ENCODE results near the gene ADCY4.

DNA sequence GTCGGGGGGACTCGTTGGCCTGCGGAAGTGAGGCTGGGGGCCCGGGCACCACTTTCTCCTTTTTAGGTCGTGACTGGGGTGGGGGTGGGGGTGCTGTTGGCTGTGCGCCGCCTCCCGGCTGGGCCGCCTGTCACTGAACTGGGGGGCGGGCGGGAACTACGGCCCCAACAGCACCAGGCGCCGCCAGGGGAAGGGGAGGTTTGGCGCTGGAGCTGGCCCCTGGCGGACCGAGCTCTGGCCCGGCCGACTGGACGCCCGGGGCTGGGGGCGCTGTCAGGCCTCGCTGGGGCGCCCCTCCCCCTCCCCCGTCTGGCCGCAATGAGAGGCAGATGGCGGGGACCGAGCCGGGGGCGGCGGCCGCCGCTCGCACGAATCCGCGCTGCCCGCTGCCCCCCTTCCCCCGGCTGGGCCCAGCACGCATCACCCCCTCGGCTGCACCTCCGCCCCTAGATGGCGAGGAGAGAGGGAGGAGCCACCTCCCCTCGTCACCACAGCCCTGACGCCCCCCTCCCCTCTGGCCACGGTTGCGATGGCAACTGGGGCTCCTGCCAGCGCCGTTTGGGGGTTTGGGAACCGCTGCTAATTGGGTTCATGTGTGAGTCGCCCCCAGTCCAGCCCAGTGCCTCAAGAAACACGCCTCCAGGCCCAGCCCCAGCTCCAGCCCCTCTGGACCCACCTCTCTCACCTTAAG, 33.8 kb upstream of the ADCY4 start:
- TF ChIP-seq, protein P1, sequence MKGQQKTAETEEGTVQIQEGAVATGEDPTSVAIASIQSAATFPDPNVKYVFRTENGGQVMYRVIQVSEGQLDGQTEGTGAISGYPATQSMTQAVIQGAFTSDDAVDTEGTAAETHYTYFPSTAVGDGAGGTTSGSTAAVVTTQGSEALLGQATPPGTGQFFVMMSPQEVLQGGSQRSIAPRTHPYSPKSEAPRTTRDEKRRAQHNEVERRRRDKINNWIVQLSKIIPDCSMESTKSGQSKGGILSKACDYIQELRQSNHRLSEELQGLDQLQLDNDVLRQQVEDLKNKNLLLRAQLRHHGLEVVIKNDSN (CRISPR knock-in tag; IDR thresholded peaks at IDR 0.05), result no peak
- TF ChIP-seq, protein P2, sequence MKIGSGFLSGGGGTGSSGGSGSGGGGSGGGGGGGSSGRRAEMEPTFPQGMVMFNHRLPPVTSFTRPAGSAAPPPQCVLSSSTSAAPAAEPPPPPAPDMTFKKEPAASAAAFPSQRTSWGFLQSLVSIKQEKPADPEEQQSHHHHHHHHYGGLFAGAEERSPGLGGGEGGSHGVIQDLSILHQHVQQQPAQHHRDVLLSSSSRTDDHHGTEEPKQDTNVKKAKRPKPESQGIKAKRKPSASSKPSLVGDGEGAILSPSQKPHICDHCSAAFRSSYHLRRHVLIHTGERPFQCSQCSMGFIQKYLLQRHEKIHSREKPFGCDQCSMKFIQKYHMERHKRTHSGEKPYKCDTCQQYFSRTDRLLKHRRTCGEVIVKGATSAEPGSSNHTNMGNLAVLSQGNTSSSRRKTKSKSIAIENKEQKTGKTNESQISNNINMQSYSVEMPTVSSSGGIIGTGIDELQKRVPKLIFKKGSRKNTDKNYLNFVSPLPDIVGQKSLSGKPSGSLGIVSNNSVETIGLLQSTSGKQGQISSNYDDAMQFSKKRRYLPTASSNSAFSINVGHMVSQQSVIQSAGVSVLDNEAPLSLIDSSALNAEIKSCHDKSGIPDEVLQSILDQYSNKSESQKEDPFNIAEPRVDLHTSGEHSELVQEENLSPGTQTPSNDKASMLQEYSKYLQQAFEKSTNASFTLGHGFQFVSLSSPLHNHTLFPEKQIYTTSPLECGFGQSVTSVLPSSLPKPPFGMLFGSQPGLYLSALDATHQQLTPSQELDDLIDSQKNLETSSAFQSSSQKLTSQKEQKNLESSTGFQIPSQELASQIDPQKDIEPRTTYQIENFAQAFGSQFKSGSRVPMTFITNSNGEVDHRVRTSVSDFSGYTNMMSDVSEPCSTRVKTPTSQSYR (CRISPR knock-in tag; IDR thresholded peaks at IDR 0.05), result no peak
- no peak for TF ChIP-seq NFYB (CRISPR knock-in tag; conservative IDR thresholded peaks at IDR 0.05; ENCODE audit: low read depth)
- TF ChIP-seq, protein P3, sequence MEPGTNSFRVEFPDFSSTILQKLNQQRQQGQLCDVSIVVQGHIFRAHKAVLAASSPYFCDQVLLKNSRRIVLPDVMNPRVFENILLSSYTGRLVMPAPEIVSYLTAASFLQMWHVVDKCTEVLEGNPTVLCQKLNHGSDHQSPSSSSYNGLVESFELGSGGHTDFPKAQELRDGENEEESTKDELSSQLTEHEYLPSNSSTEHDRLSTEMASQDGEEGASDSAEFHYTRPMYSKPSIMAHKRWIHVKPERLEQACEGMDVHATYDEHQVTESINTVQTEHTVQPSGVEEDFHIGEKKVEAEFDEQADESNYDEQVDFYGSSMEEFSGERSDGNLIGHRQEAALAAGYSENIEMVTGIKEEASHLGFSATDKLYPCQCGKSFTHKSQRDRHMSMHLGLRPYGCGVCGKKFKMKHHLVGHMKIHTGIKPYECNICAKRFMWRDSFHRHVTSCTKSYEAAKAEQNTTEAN (CRISPR knock-in tag; IDR thresholded peaks at IDR 0.05), result no peak
- TF ChIP-seq, protein P4, sequence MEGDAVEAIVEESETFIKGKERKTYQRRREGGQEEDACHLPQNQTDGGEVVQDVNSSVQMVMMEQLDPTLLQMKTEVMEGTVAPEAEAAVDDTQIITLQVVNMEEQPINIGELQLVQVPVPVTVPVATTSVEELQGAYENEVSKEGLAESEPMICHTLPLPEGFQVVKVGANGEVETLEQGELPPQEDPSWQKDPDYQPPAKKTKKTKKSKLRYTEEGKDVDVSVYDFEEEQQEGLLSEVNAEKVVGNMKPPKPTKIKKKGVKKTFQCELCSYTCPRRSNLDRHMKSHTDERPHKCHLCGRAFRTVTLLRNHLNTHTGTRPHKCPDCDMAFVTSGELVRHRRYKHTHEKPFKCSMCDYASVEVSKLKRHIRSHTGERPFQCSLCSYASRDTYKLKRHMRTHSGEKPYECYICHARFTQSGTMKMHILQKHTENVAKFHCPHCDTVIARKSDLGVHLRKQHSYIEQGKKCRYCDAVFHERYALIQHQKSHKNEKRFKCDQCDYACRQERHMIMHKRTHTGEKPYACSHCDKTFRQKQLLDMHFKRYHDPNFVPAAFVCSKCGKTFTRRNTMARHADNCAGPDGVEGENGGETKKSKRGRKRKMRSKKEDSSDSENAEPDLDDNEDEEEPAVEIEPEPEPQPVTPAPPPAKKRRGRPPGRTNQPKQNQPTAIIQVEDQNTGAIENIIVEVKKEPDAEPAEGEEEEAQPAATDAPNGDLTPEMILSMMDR (IDR thresholded peaks at IDR 0.05), result no peak

All from WTC11 (cell line).